ENCODE measurements around the gene CORO6. TPM values are rescaled to one million over a fixed set of nuclear protein-coding genes. Genes with fewer than 3 reads are reported as not detected.

Gene CORO6
- total RNA-seq, 2 experiments from 2014 or later: 2.8 to 3.3 TPM

GRCh38 chr17:29597361-29598172, 25.1 kb downstream of the CORO6 start:
- H3K4me1 Mint-ChIP-seq (ENCODE audit: low read depth): peaks cover 9% of the 10 kb centered on the region
- H3K4me1 ChIP-seq (ENCODE audit: insufficient read depth, low read length): peaks cover 19% of the 10 kb centered on the region
- no peak overlapping the region for H3K27ac Mint-ChIP-seq
- CTCF ChIA-PET: interaction anchor here (1.0 kb wide), 1 partner anchor 20 kb away, joined by 5 read pairs; no protein-coding TSS in a partner anchor
- no peaks in the 10 kb centered on the region for H3K36me3 Mint-ChIP-seq (ENCODE audit: low read depth)
- no peaks in the 10 kb centered on the region for H3K9me3 ChIP-seq (ENCODE audit: control insufficient read depth in 1 of 2, insufficient read depth in 1 of 2, low read length in 2 of 2)
- H3K4me3 ChIP-seq (ENCODE audit: low read length): no peak overlapping the region
- no peaks in the 10 kb centered on the region for H3K27me3 ChIP-seq (ENCODE audit: control insufficient read depth in 1 of 2, insufficient read depth in 2 of 2, low read length in 2 of 2)
- no peak overlapping the region for H3K27ac ChIP-seq (ENCODE audit: low read depth in 1 of 2, low read length in 2 of 2)
- intact Hi-C loops (cut with DNase I, micrococcal nuclease): no loop called here
- TF ChIP-seq, protein P1, sequence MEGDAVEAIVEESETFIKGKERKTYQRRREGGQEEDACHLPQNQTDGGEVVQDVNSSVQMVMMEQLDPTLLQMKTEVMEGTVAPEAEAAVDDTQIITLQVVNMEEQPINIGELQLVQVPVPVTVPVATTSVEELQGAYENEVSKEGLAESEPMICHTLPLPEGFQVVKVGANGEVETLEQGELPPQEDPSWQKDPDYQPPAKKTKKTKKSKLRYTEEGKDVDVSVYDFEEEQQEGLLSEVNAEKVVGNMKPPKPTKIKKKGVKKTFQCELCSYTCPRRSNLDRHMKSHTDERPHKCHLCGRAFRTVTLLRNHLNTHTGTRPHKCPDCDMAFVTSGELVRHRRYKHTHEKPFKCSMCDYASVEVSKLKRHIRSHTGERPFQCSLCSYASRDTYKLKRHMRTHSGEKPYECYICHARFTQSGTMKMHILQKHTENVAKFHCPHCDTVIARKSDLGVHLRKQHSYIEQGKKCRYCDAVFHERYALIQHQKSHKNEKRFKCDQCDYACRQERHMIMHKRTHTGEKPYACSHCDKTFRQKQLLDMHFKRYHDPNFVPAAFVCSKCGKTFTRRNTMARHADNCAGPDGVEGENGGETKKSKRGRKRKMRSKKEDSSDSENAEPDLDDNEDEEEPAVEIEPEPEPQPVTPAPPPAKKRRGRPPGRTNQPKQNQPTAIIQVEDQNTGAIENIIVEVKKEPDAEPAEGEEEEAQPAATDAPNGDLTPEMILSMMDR (IDR thresholded peaks at IDR 0.05): no peak
- DNase-seq (no peak), ATAC-seq (ENCODE audit: poor library complexity) (no peak)
- no peaks in the 10 kb centered on the region for H3K36me3 ChIP-seq (ENCODE audit: insufficient read depth, low read length)
- no peaks in the 10 kb centered on the region for H3K9me3 Mint-ChIP-seq
- POLR2A ChIA-PET: no interaction called here
- H3K27me3 Mint-ChIP-seq: no peaks in the 10 kb centered on the region
- H3K4me3 Mint-ChIP-seq: no peak overlapping the region

GRCh38 chr17:29596811-29597210, 25.9 kb downstream of the CORO6 start:
- ChIA-PET CTCF (interaction anchor here (1.0 kb wide), 1 partner anchor 20 kb away, joined by 5 read pairs; no protein-coding TSS in a partner anchor), POLR2A (no interaction called here)
- TF ChIP-seq, protein P1 (IDR thresholded peaks at IDR 0.05): no peak
- Histone ChIP-seq H3K36me3 (ENCODE audit: insufficient read depth, low read length) (no peaks in the 10 kb centered on the region), H3K9me3 (ENCODE audit: control insufficient read depth in 1 of 2, insufficient read depth in 1 of 2, low read length in 2 of 2) (no peaks in the 10 kb centered on the region), H3K4me1 (ENCODE audit: insufficient read depth, low read length) (peaks cover 26% of the 10 kb centered on the region), H3K4me3 (ENCODE audit: low read length) (no peak overlapping the region), H3K27ac (ENCODE audit: low read depth in 1 of 2, low read length in 2 of 2) (no peak overlapping the region), H3K27me3 (ENCODE audit: control insufficient read depth in 1 of 2, insufficient read depth in 2 of 2, low read length in 2 of 2) (no peaks in the 10 kb centered on the region)
- no peak for DNase-seq
- H3K4me3 Mint-ChIP-seq: no peak overlapping the region
- no peaks in the 10 kb centered on the region for H3K36me3 Mint-ChIP-seq (ENCODE audit: low read depth)
- no peak overlapping the region for H3K27ac Mint-ChIP-seq
- H3K27me3 Mint-ChIP-seq: no peaks in the 10 kb centered on the region
- no peaks in the 10 kb centered on the region for H3K9me3 Mint-ChIP-seq
- no peak for ATAC-seq (ENCODE audit: poor library complexity)
- H3K4me1 Mint-ChIP-seq (ENCODE audit: low read depth): peaks cover 16% of the 10 kb centered on the region
- intact Hi-C loops (cut with DNase I, micrococcal nuclease): no loop called here

- Histone ChIP-seq H3K27me3 (ENCODE audit: control insufficient read depth in 1 of 2, insufficient read depth in 2 of 2, low read length in 2 of 2) (no peaks in the 10 kb centered on the region), H3K4me3 (ENCODE audit: low read length) (no peak overlapping the region), H3K9me3 (ENCODE audit: control insufficient read depth in 1 of 2, insufficient read depth in 1 of 2, low read length in 2 of 2) (no peaks in the 10 kb centered on the region), H3K4me1 (ENCODE audit: insufficient read depth, low read length) (peaks cover 33% of the 10 kb centered on the region), H3K27ac (ENCODE audit: low read depth in 1 of 2, low read length in 2 of 2) (no peak overlapping the region), H3K36me3 (ENCODE audit: insufficient read depth, low read length) (no peaks in the 10 kb centered on the region)
- POLR2A ChIA-PET: no interaction called here
- CTCF ChIA-PET: no interaction called here
- H3K27me3 Mint-ChIP-seq: no peaks in the 10 kb centered on the region
- H3K4me3 Mint-ChIP-seq: no peak overlapping the region
- TF ChIP-seq, protein P1 (IDR thresholded peaks at IDR 0.05): no peak
- no peaks in the 10 kb centered on the region for H3K36me3 Mint-ChIP-seq (ENCODE audit: low read depth)
- H3K27ac Mint-ChIP-seq: no peak overlapping the region
- intact Hi-C loops (cut with DNase I, micrococcal nuclease): no loop called here
- DNase-seq (no peak), ATAC-seq (ENCODE audit: poor library complexity) (no peak)
- no peaks in the 10 kb centered on the region for H3K9me3 Mint-ChIP-seq
- peaks cover 21% of the 10 kb centered on the region for H3K4me1 Mint-ChIP-seq (ENCODE audit: low read depth)
These were observed 26.6 kb downstream of the CORO6 start for GRCh38 chr17:29595943-29596774.
